ENCODE data around the gene EXOC8.
"Not testable (repeated sequence)": the region's sequence is repeated elsewhere in the genome, so short reads cannot be mapped to it uniquely, and the experiment has no call there.

The EXOC8 gene

DNA sequence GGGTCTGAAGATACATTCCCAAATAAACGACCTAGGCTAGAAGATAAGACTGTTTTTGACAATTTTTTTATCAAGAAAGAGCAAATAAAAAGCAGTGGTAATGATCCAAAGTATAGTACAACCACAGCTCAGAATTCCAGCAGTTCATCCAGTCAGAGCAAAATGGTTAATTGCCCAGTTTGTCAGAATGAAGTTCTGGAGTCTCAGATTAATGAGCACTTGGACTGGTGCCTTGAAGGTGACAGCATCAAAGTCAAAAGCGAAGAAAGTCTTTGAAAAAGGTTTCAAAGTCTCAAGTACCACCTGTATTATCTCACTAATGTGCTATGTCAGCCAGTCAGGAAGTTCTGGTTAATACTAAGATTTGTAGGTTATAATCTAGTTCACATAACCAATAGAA, 15.4 kb upstream of the EXOC8 start:
- no peak for DNase-seq (ENCODE audit: low spot score)

DNA sequence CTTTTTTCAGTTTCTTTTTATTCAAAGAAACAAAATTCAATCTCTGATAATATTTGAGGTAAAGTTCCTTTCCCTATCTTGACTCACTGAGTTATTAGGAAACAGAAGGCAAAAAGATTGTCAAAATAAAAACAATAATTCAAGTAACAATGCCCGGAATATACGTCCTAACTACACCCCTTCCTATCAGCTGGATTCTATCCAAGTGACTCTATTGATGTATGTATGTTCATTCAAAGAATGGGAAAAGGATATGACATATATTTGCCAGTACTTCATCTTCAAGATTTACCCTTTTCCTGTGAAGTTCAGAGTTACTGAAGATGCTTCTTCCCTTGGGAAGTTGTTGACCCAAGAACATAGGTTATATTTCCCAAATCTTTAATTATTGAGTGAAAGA, 14.2 kb upstream of the EXOC8 start:
- DNase-seq (ENCODE audit: low spot score) = no peak

DNA sequence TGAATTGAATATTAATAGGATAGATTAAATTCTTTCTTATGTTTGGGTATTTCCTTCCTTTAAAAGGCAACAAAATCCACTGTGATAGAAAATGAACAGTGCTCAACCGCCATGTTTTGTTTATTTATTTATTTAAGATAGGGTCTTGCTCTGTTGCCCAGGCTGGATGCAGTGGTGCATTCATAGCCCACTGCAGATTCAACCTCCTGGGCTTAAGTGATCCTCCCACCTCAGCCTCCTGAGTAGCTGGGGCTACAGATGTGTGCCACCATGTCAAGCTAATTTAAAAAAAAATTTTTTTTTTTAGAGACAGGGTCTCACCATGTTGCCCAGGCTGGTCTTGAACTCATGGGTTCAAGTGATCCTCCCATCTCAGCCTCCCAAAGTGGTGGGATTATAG, 11.2 kb upstream of the EXOC8 start:
- DNase-seq (ENCODE audit: low spot score) = not testable (repeated sequence)

DNA sequence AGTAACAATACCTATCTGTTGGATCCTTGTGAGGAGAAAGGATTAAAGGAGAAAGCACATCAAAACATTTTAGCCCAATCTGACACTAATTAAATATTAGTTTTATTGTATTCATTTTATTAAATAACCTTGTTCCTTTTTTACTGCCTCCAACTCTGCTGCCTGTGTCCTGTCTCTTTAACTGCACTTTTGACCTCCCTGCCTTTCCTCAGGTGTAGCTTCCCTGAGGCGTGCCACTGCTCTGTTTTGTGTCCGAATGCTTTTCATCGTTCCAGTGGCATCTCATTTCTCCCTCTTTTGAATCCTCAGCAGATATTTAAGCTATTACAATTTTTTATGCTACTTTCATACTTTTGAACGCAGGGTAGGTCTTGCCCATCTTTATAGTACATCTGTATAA, 10.8 kb upstream of the EXOC8 start:
- no peak for DNase-seq (ENCODE audit: low spot score)

DNA sequence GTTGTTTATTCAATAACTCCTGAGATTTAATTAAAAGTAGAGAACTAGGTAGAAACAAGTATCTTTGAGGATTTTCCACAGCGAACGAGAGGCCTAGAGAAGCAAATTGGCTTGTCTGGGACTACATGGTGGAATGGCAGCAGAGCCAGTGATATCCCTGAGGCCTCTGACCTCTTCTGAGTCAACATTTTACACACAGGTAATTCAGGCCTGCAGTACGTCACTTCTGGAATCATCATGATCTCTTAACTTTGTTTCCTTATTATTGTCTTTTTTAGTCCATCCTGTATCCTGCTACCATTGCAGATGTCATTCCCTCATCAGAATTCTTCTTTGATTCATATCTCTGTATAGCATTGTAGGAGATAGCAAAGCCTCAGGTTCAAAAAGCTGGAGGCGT, 10.3 kb upstream of the EXOC8 start:
- no peak for DNase-seq (ENCODE audit: low spot score)

DNA sequence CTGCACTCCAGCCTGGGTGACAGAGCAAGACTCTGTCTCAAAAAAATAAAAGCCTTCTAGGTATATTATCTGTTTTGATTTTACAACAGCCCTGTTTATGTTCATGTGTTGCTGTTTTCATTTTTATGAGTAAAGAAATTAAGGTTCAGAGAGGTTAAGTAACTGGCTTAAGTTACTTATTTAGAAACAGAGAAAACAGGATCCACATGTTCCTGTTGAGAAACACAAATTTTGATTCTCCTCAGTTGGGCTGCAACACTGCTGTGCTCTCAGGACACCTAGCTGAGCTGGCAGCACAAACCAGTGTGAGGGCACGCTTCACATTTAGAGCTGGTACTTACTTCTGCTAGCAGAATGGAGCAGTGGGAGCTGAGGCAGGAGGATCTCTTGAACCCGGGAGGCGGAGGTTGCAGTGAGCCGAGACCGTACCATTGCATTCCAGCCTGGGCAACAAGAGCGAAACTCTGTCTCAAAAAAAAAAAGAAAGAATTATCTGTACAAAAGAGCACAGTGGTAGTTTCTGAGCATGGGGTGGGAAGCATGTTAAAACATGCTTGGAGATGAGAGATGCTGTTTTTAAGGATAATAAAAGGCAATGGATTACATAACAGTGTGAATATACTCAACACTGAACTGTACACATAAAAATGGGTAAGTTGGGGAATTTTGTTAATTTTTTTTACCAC, 2.8 kb upstream of the EXOC8 start:
- DNase-seq (ENCODE audit: low spot score) = no peak

DNA sequence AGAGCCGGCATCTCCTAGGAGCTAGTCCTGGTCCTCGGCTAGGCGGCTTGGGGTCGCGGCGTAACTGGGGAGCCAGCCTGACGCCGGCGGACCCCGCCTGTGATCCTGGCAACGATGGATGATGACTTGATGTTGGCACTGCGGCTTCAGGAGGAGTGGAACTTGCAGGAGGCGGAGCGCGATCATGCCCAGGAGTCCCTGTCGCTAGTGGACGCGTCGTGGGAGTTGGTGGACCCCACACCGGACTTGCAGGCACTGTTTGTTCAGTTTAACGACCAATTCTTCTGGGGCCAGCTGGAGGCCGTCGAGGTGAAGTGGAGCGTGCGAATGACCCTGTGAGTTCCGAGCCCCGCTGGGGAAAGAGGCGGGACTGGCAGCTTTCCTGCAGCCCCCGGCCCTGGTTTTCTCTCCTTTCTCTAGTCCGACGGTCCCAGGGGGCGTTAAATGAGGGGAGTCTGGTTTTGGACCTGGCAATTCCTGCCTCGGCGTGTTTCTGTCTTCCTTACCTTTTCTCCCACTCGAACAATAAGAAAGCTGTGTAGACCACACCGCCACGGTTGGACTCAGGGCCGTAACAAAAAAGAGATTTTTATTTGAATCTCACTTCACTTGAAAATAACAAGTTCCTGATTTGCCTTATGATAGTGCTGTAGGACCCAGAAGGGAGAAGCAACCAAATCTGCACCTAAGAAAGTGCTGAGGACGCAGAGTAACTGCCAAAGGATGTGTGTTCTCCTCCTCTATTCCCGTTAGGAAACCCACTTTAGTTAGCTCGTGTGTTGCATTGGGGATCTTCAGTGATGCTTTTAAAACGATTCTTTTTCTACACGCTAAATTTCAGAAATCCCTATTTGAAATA, 847 bp upstream of the EXOC8 start, which contains the start of gene SPRTN:
TSS of gene SPRTN (plus strand) at position 24 of the 859 bp plus-strand sequence. CDS start at position 115, 91 bp downstream.
- no peak for DNase-seq (ENCODE audit: low spot score)

DNA sequence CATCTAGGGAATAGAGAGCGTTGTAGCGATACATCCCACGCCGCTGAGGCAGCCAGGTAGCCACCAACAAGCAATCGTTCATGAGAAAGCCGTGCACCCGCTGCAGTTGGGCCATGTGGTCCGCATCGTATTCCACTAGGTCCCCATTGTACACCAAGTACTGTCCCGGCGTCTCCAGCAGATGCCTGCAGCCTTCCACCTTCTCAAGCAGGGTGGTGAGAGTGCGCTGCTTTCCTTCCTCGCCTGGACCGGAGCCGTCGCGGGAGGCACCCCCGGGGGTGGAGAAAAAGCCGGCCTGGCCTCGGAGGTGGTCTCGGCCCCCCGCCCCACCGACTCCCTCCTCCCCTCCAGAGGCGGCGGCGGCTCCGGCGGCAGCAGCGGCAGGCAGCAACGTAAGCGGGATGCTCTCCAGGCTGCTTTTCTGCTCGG, 595 bp downstream of the EXOC8 start:
- DNase-seq (ENCODE audit: low spot score) = no peak

DNA sequence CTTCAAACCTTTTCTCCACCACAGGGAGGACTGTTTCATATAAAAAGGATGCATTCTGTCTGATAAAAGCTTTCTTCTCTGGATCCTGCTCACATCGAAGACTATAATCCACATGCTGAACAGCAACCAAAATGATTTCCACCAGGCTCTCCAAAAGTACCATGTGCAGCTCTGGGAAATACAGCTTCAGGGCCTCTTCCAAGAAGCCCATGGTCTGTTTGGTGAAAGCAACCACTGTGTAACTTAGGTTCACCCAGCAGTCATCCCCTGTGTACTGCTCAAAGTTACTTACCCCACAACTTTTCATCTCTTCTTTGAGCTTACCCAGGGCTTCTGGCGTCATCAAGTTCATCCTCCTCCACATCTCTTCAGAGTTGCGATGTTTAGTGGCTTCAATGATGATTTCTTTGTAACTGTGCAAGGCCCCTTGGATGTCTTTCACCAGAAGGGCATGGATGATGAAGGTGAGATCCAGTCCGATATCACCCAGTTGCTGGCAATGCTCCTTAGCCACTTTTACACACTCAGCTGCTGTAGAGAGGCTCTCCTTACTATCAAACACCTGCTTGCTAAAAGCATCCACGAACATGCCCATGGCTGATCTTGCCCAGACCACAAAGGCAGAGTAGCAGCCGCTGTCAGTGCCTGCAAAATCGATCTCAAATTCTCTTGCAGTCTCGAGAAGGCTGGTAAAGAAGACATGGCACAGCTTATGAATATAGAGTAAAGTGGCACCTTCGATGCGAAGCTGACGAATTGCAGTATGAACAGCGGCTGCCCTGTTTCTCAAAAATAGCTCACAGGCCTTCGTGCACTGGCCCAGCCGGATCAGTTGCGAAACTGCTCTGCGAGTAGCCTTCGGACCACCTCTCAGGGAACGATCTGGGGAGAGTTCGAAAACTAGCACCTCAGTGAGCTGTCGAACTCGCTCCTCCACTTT, 1.7 kb downstream of the EXOC8 start:
- DNase-seq (ENCODE audit: low spot score) = no peak

DNA sequence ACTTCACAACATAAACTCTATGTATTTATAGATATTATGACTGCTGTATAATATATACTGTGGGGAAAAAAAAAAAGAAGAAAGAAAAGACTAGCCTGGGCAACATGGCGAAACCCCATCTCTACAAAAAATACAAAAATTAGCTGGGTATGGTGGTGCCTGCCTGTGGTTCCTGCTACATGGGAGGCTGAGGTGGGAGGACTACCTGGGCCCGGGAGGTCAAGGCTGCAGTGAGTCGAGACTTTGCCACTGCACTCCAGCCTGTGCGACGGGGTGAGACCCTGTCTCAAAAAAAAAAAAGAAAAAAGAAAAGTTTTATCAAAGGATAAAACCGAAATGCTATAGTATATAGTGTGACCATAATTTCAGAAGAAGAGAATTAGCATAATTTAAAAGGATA, 2.7 kb downstream of the EXOC8 start:
- no peak for DNase-seq (ENCODE audit: low spot score)

DNA sequence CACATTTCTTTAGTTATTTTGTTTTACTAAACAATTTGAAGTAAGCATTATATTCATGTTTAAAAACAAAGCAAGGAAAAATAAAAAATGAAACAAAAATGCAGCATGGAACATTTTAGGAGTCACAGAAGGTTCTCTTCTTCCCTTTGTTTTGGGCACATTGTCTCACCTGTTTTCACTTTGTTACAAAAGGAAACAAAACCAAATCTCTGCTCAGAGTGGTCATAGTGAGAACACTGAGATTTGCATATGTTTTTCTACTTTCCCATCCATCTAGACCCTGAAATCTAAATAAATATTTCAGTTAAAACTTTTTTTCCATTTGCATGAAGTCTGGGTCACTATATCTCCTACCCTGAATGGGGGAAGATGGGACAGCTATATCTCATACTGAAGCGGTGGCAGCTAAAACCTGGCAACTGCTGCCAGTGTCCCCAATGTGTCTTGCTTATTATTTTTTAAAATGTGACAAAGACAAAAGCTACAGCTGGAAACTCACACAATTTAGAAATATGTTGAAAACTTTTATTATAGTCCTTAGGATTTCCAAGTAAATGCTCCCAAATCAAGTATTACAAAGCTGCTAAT, 3.5 kb downstream of the EXOC8 start:
- no peak for DNase-seq (ENCODE audit: low spot score)

DNA sequence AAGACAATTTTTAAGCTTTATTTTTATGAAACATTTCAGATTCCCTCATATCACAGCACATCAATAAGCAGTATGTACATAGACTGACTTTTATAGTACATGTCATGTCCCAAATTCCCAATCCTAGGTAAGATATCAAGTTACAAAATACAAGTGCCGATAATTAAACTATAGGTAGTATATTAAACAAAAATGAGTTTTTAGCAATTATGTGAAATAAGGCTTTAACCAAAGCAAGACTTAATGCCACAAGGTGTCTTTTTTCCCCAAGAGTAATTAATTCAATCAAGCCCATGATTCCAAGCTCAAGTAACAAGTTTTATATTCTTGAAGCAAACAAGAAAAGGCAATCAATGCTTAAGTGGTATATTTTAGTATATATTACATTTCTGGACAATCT, 4.9 kb downstream of the EXOC8 start:
- no peak for DNase-seq (ENCODE audit: low spot score)

DNA sequence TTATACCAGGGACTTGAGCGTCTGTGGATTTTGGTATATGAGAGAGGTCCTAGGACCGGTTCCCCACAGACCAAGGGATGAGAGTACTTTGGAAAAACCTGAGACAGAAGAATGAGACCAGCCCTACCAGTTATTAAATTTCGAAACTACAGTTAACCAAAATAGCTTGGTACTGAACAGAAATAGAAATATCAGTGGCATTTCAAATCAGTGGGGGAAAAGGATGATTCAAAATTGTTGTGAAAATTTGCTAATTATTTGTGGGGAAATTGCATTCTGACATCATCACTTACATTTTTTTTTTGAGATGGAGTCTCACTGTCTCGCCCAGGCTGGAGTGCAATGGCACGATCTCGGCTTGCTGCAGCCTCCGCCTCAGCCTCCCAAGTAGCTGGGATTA, 8.2 kb downstream of the EXOC8 start:
- no peak for DNase-seq (ENCODE audit: low spot score)

DNA sequence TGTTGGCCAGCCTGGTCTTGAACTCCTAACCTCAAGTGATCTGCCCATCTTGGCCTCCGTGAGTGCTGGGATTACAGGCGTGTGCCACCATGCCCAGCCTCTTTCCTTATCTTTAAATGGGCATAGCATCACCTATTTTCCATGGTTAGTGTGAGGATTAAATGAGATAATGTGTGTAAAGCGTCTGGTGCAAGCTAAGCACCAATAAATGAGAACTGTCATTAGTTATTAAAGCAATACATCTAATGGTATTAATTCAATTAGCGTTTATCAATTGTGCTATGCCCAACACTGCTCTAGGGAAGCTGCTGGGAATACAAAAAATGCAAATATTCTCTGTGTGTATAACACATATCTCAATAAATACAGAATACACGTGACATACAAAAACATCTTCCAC, 10.0 kb downstream of the EXOC8 start:
- DNase-seq (ENCODE audit: low spot score) = no peak

DNA sequence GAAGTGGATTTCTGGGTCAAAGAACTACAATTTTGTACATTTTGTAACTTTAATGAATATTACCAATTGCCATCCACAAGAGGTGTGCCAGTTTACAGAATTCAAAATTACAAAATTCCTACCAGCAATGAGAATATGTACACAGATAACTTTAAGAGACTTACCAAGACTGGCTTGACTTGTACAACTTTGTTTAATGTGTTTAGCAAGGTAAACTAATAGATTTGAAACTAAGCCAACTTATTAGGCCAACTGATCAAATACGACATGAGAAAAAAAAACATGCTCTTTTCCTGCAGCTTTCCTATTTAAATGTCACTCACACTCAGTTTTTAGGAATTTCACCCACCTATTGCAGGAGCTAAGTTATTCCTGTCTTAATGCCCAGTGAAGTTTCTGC, 11.4 kb downstream of the EXOC8 start:
- DNase-seq (ENCODE audit: low spot score) = no peak

DNA sequence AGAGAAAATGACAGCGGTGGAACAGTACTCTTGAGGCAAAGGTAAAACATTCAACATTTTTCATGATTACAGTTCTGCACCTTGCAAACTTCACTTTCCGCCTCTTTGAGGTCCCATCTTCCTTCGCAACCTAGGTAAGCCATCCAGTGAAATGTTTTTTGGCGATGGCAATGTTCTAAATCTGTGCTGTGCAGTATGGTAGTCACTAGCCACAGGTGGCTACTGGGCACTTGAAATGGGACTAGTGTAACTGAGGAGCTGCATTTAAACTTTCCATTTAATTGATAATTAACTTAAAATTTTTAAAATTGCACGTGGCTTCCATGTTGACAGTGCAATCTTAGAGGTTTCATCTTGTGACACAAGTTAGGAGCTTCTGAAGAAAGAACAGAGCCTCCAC, 13.0 kb downstream of the EXOC8 start:
- DNase-seq (ENCODE audit: low spot score) = no peak

DNA sequence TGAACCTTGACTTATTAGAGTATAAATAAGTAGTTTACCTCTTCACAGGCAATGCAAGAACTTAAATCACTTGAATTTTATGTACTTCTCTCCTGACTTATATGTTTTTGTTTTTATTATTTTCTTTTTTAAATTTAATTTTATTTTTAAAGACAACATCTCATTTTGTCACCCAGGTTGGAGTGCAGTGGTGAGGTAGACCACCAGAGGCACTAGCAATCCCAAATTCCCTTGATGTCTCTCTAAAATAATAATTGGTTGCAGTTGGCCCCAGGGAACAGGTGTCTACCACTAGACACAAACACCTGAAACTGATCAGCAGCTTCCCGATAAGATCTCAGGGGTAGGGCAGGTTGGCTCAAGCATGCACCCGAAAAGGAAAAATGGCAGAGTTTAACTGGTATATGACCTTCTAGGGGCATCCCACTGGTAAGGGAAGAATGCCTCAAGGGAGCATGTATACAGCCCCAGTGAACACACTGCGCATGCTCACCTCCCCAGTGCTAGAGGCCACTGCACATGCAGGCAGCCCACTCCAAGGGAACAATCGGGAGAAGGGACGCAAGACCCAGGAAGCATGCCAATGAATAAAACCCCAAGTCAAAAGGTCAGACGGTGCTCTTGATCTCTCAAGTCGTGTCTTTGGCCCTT, 14.6 kb downstream of the EXOC8 start:
- no peak for DNase-seq (ENCODE audit: low spot score)

DNA sequence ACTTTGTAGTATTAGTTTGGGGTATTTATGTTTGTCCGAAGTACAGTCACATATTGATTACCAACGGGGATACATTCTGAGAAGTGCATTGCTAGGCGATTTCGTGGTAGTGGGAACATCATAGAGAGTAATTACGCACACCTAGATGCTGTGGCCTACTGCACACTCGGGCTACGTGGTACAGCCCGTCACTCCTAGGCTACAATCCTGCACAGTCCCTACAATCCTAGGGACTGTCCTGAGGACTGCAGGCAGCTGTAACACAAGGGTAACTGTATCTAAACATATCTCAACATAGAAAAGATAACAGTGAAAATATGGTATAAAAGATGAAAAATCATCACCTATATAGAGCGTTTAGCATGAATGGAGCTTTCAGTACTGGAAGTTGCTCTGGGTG, 18.6 kb downstream of the EXOC8 start:
- no peak for DNase-seq (ENCODE audit: low spot score)

DNA sequence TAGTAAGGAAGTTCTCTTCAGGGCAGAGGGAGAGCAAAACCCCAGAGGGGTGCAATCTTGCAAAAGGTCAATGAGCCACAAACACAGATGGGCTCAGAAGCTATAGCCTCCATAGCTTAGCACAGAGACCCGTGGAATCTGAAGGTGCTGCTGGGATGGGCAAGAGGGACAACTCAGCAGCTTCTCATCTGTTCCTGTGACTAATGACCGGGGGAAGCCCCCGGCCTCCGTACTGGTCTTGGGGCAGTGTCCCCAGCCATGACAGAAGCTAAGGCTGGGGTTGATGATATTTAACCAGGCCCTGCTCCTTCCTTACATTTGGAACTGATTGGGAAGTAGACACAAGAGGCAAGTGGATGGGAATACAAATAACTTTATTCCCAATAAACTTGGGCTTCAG, 19.1 kb downstream of the EXOC8 start:
- DNase-seq (ENCODE audit: low spot score) = no peak

DNA sequence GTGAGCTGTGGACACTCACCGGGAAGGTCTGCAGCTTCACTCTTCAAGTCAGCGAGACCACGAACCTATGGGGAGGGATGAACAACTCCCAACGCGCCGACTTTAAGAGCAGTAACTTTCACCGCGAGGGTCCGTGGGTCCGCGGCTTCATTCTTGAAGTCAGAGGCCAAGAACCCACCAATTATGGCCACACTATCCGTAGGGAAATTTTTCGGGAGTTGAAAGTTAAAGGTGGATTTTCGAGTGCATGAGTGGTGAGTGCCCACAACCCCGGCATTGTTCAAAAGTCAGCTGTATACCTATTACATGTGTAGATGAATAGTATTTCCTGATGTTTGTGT, 19.7 kb downstream of the EXOC8 start:
- no peak for DNase-seq (ENCODE audit: low spot score)

DNA sequence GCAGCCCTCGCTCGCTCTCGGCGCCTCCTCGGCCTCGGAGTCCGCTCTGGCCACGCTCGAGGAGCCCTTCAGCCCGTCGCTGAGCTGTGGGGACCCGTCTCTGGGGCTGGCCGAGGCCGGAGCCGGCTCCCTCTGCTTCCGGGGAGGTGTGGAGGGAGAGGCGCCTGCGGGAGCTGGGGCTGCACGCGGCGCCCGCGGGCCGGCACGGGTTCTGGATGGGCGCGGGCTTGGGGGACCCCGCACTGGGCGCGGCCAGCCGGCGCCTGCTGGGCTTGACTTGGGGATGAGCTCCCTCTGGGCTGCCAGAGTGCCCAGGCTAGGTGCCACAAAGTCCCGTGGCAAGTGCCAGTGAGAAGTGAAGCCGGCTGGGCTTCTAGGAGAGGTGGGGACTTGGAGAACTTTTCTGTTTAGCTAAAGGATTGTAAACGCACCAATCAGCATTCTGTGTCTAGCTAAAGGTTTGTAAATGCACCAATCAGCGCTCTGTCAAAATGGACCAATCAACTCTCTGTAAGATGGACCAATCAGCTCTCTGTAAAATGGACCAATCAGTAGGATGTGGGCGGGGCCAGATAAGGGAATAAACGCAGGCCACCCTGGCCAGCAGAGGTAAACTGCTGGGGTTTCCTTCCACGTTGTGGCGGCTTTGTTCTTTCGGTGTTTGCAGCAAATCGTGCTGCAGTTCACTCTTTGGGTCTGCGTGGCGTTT, 20.2 kb downstream of the EXOC8 start:
- no peak for DNase-seq (ENCODE audit: low spot score)
